WTC11 (cell line): ENCODE results near the gene HPS1. TPM values are rescaled to one million over a fixed set of nuclear protein-coding genes. Genes with fewer than 3 reads are reported as not detected.

Experiments used
- ATAC-seq: fragments of 200-7000 bp; cut with Tn5 transposase; 2 replicates; pipeline ENCODE4 v1.10.0; 2021; ENCODE audit warnings: mild to moderate bottlenecking, moderate library complexity
- CTCF ChIA-PET: fragments of 300-600 bp; sonication (Branson Sonifier 250); formaldehyde crosslinking; loops from one replicate; lab custom pipeline; 2021; ENCODE audit warnings: antibody characterized with exemption; lab: Charles Lee
- POLR2A ChIA-PET: fragments of 350-600 bp; sonication (Branson Sonifier 250); formaldehyde crosslinking; loops from one replicate; lab custom pipeline; 2021; ENCODE audit warnings: antibody characterized with exemption; lab: Charles Lee
- DNase-seq: peaks from one replicate; pipeline ENCODE4 v3.0.0; 2021; ENCODE audit warnings: low spot score
- H3K27ac Mint-ChIP-seq: 2 replicates; pipeline ENCODE4 v1.8.0; 2021; ENCODE audit warnings: mixed read lengths
- H3K27me3 Mint-ChIP-seq: 2 replicates; pipeline ENCODE4 v1.8.0; 2021; ENCODE audit warnings: low read depth, mild to moderate bottlenecking, moderate library complexity, mixed read lengths
- H3K36me3 Mint-ChIP-seq: 2 replicates; pipeline ENCODE4 v1.8.0; 2021; ENCODE audit warnings: mixed read lengths
- H3K4me1 Mint-ChIP-seq: 2 replicates; pipeline ENCODE4 v1.8.0; 2022; ENCODE audit warnings: mixed read lengths
- H3K4me3 Mint-ChIP-seq: 2 replicates; pipeline ENCODE4 v1.8.0; 2021; ENCODE audit warnings: mild to moderate bottlenecking, moderate library complexity, mixed read lengths
- H3K9me3 Mint-ChIP-seq: 2 replicates; pipeline ENCODE4 v1.8.0; 2021; ENCODE audit warnings: mixed read lengths
- CREM ChIP-seq: sonication (generic); formaldehyde crosslinking; IDR thresholded peaks from 2 replicates; pipeline ENCODE4 v1.8.1; 2022; ENCODE audit warnings: mild to moderate bottlenecking, missing genetic modification reagents, moderate library complexity
- ETV6 ChIP-seq: sonication (generic); formaldehyde crosslinking; IDR thresholded peaks from 2 replicates; pipeline ENCODE4 v1.8.1; 2022; ENCODE audit warnings: mild to moderate bottlenecking, missing genetic modification reagents
- FOXJ3 ChIP-seq: sonication (generic); formaldehyde crosslinking; IDR thresholded peaks from 2 replicates; pipeline ENCODE4 v1.9.0; 2021; ENCODE audit warnings: missing genetic modification reagents, mild to moderate bottlenecking, borderline replicate concordance
- HMGA2 ChIP-seq: fragments of 250-450 bp; sonication (Bioruptor Pico); IDR thresholded peaks from 2 replicates; pipeline ENCODE4 v1.4.0; 2021; ENCODE audit warnings: mild to moderate bottlenecking, moderate library complexity
- IRF2 ChIP-seq: sonication (generic); formaldehyde crosslinking; IDR thresholded peaks from 2 replicates; pipeline ENCODE4 v1.8.0; 2022; ENCODE audit warnings: low read depth, missing genetic modification reagents, borderline replicate concordance
- JAZF1 ChIP-seq: fragments of 250-450 bp; sonication (Bioruptor Pico); IDR thresholded peaks from 2 replicates; pipeline ENCODE4 v1.9.0; 2021; ENCODE audit warnings: moderate library complexity, mild to moderate bottlenecking, inconsistent platforms
- MXD4 ChIP-seq: fragments of 250-450 bp; sonication (Bioruptor Pico); IDR thresholded peaks from 2 replicates; pipeline ENCODE4 v1.8.0; 2021; ENCODE audit warnings: mild to moderate bottlenecking, moderate library complexity, borderline replicate concordance
- PRRX2 ChIP-seq: fragments of 250-450 bp; sonication (Bioruptor Pico); IDR thresholded peaks from 2 replicates; pipeline ENCODE4 v1.8.0; 2021; ENCODE audit warnings: mild to moderate bottlenecking
- SP1 ChIP-seq: sonication (generic); formaldehyde crosslinking; conservative IDR thresholded peaks from 2 replicates; pipeline ENCODE4 v1.8.1; 2022; ENCODE audit warnings: missing genetic modification reagents
- ZBTB21 ChIP-seq: sonication (generic); formaldehyde crosslinking; IDR thresholded peaks from 2 replicates; pipeline ENCODE4 v1.8.1; 2023; ENCODE audit warnings: mild to moderate bottlenecking, missing genetic modification reagents, borderline replicate concordance
- ZNF121 ChIP-seq: sonication (generic); formaldehyde crosslinking; IDR thresholded peaks from 2 replicates; pipeline ENCODE4 v1.8.0; 2023; ENCODE audit warnings: missing genetic modification reagents
- total RNA-seq: library from RNA; stranded (reverse); gene quantifications from 3 replicates; pipeline ENCODE4 v1.2.3, GENCODE V29; 2021
- TF ChIP-seq, protein P1 (sequence below): sonication (generic); formaldehyde crosslinking; IDR thresholded peaks from 2 replicates; pipeline ENCODE4 v1.8.1; 2022; ENCODE audit warnings: missing genetic modification reagents, borderline replicate concordance
- TF ChIP-seq, protein P2 (sequence below): fragments of 200-600 bp; IDR thresholded peaks from 2 replicates; pipeline ENCODE4 v1.8.0; 2022; ENCODE audit warnings: antibody characterized with exemption
- TF ChIP-seq, protein P3 (sequence below): sonication (generic); formaldehyde crosslinking; IDR thresholded peaks from 2 replicates; pipeline ENCODE4 v1.8.1; 2023; ENCODE audit warnings: mild to moderate bottlenecking, missing genetic modification reagents, moderate library complexity
- TF ChIP-seq, protein P4 (sequence below): sonication (generic); formaldehyde crosslinking; IDR thresholded peaks from 2 replicates; pipeline ENCODE4 v1.8.1; 2023; ENCODE audit warnings: mild to moderate bottlenecking, missing genetic modification reagents
- TF ChIP-seq, protein P5 (sequence below): sonication (generic); formaldehyde crosslinking; IDR thresholded peaks from 2 replicates; pipeline ENCODE4 v1.8.0; 2022; ENCODE audit warnings: mild to moderate bottlenecking, missing genetic modification reagents
- TF ChIP-seq, protein P6 (sequence below): fragments of 250-450 bp; sonication (Bioruptor Pico); IDR thresholded peaks from 2 replicates; pipeline ENCODE4 v1.9.0; 2021; ENCODE audit warnings: moderate library complexity, mild to moderate bottlenecking, inconsistent platforms, borderline replicate concordance
- TF ChIP-seq, protein P7 (sequence below): sonication (generic); formaldehyde crosslinking; IDR thresholded peaks from 2 replicates; pipeline ENCODE4 v1.8.1; 2023; ENCODE audit warnings: mild to moderate bottlenecking, missing genetic modification reagents, moderate library complexity
- TF ChIP-seq, protein P8 (sequence below): fragments of 250-450 bp; sonication (Bioruptor Pico); IDR thresholded peaks from 2 replicates; pipeline ENCODE4 v1.8.0; 2021; ENCODE audit warnings: mild to moderate bottlenecking
- TF ChIP-seq, protein P9 (sequence below): sonication (generic); formaldehyde crosslinking; IDR thresholded peaks from 2 replicates; pipeline ENCODE4 v1.8.1; 2022; ENCODE audit warnings: low read depth, missing genetic modification reagents, borderline replicate concordance
- TF ChIP-seq, protein P10 (sequence below): sonication (generic); formaldehyde crosslinking; IDR thresholded peaks from 2 replicates; pipeline ENCODE4 v1.8.1; 2022; ENCODE audit warnings: mild to moderate bottlenecking, missing genetic modification reagents, moderate library complexity, borderline replicate concordance

HPS1 gene
- total RNA-seq, 1 experiment from 2014 or later: 49.3 TPM

DNA sequence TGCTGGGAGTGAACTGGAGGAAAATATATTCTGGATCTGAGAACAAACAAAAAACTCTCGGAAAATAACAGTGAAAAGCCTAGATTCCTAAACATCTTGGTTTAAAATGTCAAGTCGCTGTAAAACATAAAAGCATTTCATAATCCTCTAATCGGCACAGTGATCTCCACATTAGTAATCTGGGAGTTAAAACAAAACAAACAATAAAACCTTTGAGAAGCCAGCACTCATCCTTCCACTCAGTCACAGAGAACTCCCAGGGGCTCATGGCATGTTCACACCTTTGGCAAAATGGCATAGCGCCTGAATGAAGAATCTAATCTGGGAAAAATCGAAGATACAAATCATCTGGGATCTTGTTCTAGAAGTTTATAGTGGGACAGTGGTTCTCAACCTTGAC, 24.1 kb upstream of the HPS1 start:
- ChIA-PET CTCF (interaction anchor here (1.2 to 1.8 kb wide), 2 partner anchors 47 to 776 kb away, joined by 3 to 9 read pairs; no protein-coding TSS in a partner anchor), POLR2A (interaction anchor here (1.3 kb wide), 1 partner anchor 208 kb away, joined by 4 read pairs; no protein-coding TSS in a partner anchor)
- Mint-ChIP-seq H3K36me3 (no peaks in the 10 kb centered on the region), H3K27me3 (peaks cover 28% of the 10 kb centered on the region), H3K4me3 (no peak overlapping the region), H3K9me3 (no peaks in the 10 kb centered on the region), H3K27ac (no peak overlapping the region)
- ATAC-seq (no peak), DNase-seq (no peak)
- TF ChIP-seq, protein P1, sequence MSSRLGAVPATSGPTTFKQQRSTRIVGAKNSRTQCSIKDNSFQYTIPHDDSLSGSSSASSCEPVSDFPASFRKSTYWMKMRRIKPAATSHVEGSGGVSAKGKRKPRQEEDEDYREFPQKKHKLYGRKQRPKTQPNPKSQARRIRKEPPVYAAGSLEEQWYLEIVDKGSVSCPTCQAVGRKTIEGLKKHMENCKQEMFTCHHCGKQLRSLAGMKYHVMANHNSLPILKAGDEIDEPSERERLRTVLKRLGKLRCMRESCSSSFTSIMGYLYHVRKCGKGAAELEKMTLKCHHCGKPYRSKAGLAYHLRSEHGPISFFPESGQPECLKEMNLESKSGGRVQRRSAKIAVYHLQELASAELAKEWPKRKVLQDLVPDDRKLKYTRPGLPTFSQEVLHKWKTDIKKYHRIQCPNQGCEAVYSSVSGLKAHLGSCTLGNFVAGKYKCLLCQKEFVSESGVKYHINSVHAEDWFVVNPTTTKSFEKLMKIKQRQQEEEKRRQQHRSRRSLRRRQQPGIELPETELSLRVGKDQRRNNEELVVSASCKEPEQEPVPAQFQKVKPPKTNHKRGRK: no peak
- TF ChIP-seq, protein P2, sequence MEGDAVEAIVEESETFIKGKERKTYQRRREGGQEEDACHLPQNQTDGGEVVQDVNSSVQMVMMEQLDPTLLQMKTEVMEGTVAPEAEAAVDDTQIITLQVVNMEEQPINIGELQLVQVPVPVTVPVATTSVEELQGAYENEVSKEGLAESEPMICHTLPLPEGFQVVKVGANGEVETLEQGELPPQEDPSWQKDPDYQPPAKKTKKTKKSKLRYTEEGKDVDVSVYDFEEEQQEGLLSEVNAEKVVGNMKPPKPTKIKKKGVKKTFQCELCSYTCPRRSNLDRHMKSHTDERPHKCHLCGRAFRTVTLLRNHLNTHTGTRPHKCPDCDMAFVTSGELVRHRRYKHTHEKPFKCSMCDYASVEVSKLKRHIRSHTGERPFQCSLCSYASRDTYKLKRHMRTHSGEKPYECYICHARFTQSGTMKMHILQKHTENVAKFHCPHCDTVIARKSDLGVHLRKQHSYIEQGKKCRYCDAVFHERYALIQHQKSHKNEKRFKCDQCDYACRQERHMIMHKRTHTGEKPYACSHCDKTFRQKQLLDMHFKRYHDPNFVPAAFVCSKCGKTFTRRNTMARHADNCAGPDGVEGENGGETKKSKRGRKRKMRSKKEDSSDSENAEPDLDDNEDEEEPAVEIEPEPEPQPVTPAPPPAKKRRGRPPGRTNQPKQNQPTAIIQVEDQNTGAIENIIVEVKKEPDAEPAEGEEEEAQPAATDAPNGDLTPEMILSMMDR: no peak
- no peak for TF ChIP-seq CREM (CRISPR knock-in tag)
- TF ChIP-seq, protein P3, sequence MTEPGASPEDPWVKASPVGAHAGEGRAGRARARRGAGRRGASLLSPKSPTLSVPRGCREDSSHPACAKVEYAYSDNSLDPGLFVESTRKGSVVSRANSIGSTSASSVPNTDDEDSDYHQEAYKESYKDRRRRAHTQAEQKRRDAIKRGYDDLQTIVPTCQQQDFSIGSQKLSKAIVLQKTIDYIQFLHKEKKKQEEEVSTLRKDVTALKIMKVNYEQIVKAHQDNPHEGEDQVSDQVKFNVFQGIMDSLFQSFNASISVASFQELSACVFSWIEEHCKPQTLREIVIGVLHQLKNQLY (CRISPR knock-in tag): no peak
- TF ChIP-seq, all 79 proteins: peak for 0
- H3K4me1 Mint-ChIP-seq: peaks cover 42% of the 10 kb centered on the region

DNA sequence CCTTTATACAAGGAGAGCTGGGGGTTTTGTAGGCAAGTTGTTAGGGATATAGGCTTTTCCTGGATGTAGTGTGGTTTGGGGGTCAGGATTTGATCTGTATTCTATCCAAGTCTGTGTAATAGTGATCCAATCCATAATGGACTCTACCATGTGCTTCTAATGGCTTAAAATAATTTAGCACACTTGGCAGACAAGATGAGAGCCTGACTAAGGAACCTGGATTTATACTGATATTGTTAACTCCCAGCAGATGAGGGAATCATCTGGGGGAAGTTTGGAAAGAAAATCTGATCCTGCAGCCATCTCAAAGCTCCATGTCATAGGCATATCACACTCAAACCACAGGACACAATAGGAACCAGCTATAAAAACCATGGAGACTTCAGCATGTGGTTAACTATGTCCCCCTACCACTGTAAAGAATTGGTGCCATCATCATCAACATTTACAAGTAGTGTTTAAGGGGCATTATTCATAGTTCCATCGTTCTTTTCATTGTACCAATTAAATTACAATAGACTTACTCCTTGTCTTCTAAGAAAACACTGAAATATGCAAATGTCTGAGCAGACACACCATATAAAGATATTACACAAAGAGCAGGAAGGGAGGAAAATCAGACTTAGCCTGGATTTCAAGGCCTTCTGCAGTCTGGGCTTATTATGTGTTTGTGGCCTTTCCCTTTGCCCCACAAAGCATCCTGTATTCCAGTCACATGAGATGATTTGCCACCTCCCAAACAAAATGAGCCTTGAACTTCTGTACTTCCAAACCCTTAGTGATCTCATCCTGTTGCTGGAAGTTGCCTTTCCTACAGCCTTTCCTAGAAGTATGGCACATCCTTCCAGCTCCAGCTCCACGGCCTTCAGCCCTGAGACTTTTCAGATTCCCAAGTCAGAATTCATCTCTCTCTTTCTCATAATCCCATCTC, 22.5 kb upstream of the HPS1 start:
- no peak for DNase-seq
- ChIA-PET CTCF (interaction anchor here (0.6 to 3.4 kb wide), 5 partner anchors 44 to 767 kb away, joined by 3 to 37 read pairs (median 8); partner anchors contain the start of gene HPSE2), POLR2A (no interaction called here)
- Mint-ChIP-seq H3K27me3 (peaks cover 28% of the 10 kb centered on the region), H3K4me1 (peaks cover 42% of the 10 kb centered on the region), H3K9me3 (no peaks in the 10 kb centered on the region), H3K27ac (no peak overlapping the region), H3K36me3 (no peaks in the 10 kb centered on the region), H3K4me3 (no peak overlapping the region)
- ATAC-seq: no peak
- no peak for TF ChIP-seq ZBTB21 (CRISPR knock-in tag)
- TF ChIP-seq, protein P4, sequence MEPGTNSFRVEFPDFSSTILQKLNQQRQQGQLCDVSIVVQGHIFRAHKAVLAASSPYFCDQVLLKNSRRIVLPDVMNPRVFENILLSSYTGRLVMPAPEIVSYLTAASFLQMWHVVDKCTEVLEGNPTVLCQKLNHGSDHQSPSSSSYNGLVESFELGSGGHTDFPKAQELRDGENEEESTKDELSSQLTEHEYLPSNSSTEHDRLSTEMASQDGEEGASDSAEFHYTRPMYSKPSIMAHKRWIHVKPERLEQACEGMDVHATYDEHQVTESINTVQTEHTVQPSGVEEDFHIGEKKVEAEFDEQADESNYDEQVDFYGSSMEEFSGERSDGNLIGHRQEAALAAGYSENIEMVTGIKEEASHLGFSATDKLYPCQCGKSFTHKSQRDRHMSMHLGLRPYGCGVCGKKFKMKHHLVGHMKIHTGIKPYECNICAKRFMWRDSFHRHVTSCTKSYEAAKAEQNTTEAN (CRISPR knock-in tag): no peak
- no peak for TF ChIP-seq PRRX2
- TF ChIP-seq MXD4 (CRISPR knock-in tag): no peak
- TF ChIP-seq, protein P5, sequence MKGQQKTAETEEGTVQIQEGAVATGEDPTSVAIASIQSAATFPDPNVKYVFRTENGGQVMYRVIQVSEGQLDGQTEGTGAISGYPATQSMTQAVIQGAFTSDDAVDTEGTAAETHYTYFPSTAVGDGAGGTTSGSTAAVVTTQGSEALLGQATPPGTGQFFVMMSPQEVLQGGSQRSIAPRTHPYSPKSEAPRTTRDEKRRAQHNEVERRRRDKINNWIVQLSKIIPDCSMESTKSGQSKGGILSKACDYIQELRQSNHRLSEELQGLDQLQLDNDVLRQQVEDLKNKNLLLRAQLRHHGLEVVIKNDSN (CRISPR knock-in tag): no peak
- TF ChIP-seq, protein P6, sequence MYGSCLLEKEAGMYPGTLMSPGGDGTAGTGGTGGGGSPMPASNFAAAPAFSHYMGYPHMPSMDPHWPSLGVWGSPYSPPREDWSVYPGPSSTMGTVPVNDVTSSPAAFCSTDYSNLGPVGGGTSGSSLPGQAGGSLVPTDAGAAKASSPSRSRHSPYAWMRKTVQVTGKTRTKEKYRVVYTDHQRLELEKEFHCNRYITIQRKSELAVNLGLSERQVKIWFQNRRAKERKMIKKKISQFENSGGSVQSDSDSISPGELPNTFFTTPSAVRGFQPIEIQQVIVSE: no peak
- TF ChIP-seq SP1 (CRISPR knock-in tag): no peak
- TF ChIP-seq, protein P7, sequence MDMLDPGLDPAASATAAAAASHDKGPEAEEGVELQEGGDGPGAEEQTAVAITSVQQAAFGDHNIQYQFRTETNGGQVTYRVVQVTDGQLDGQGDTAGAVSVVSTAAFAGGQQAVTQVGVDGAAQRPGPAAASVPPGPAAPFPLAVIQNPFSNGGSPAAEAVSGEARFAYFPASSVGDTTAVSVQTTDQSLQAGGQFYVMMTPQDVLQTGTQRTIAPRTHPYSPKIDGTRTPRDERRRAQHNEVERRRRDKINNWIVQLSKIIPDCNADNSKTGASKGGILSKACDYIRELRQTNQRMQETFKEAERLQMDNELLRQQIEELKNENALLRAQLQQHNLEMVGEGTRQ: no peak
- no peak for TF ChIP-seq IRF2 (CRISPR knock-in tag)
- no peak for TF ChIP-seq ZNF121
- TF ChIP-seq, protein P8, sequence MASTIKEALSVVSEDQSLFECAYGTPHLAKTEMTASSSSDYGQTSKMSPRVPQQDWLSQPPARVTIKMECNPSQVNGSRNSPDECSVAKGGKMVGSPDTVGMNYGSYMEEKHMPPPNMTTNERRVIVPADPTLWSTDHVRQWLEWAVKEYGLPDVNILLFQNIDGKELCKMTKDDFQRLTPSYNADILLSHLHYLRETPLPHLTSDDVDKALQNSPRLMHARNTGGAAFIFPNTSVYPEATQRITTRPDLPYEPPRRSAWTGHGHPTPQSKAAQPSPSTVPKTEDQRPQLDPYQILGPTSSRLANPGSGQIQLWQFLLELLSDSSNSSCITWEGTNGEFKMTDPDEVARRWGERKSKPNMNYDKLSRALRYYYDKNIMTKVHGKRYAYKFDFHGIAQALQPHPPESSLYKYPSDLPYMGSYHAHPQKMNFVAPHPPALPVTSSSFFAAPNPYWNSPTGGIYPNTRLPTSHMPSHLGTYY (CRISPR knock-in tag): no peak
- TF ChIP-seq, protein P9, sequence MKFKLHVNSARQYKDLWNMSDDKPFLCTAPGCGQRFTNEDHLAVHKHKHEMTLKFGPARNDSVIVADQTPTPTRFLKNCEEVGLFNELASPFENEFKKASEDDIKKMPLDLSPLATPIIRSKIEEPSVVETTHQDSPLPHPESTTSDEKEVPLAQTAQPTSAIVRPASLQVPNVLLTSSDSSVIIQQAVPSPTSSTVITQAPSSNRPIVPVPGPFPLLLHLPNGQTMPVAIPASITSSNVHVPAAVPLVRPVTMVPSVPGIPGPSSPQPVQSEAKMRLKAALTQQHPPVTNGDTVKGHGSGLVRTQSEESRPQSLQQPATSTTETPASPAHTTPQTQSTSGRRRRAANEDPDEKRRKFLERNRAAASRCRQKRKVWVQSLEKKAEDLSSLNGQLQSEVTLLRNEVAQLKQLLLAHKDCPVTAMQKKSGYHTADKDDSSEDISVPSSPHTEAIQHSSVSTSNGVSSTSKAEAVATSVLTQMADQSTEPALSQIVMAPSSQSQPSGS: no peak
- TF ChIP-seq FOXJ3: no peak
- no peak for TF ChIP-seq ETV6 (CRISPR knock-in tag)
- no peak for TF ChIP-seq HMGA2 (CRISPR knock-in tag)
- TF ChIP-seq, protein P10, sequence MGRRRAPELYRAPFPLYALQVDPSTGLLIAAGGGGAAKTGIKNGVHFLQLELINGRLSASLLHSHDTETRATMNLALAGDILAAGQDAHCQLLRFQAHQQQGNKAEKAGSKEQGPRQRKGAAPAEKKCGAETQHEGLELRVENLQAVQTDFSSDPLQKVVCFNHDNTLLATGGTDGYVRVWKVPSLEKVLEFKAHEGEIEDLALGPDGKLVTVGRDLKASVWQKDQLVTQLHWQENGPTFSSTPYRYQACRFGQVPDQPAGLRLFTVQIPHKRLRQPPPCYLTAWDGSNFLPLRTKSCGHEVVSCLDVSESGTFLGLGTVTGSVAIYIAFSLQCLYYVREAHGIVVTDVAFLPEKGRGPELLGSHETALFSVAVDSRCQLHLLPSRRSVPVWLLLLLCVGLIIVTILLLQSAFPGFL (CRISPR knock-in tag): no peak
- TF ChIP-seq JAZF1 (CRISPR knock-in tag): no peak
